Activated gamma-delta T cell treated with Interleukin-2 at 50 U/mL for 16 hours (primary cell): ENCODE data around the gene MAJIN.
"Not testable (repeated sequence)": the region's sequence is repeated elsewhere in the genome, so short reads cannot be mapped to it uniquely, and the experiment has no call there.

ENCODE experiments used
- DNase-seq: peaks from one replicate; pipeline ENCODE4 v3.0.0-alpha.2; 2020

Gene MAJIN

GRCh38 chr11:64989416-64989815 lies 17.5 kb upstream of the MAJIN start:
- no peak for DNase-seq

GRCh38 chr11:64987998-64988854 lies 16.3 kb upstream of the MAJIN start:
- no peak for DNase-seq

- DNase-seq, result not testable (repeated sequence)
Measured at GRCh38 chr11:64983339-64983738, 11.4 kb upstream of the MAJIN start.

GRCh38 chr11:64976651-64977050 lies 4.7 kb upstream of the MAJIN start:
- no peak for DNase-seq

- no peak for DNase-seq
Measured at GRCh38 chr11:64974124-64974523, 2.2 kb upstream of the MAJIN start.

GRCh38 chr11:64970731-64971151 lies 1.2 kb downstream of the MAJIN start:
- no peak for DNase-seq

- DNase-seq, result no peak
Measured at GRCh38 chr11:64969209-64969608, 2.7 kb downstream of the MAJIN start.

- no peak for DNase-seq
Measured at GRCh38 chr11:64967375-64967774, 4.5 kb downstream of the MAJIN start.

GRCh38 chr11:64963072-64963631 lies 8.8 kb downstream of the MAJIN start:
- no peak for DNase-seq

GRCh38 chr11:64960719-64961118 lies 11.2 kb downstream of the MAJIN start:
- no peak for DNase-seq

GRCh38 chr11:64959498-64959897 lies 12.4 kb downstream of the MAJIN start:
- no peak for DNase-seq

GRCh38 chr11:64954201-64954600 lies 17.7 kb downstream of the MAJIN start:
- DNase-seq, result no peak

GRCh38 chr11:64951529-64951928 lies 20.4 kb downstream of the MAJIN start:
- no peak for DNase-seq

GRCh38 chr11:64947208-64947814 lies 24.6 kb downstream of the MAJIN start:
- DNase-seq, result no peak

- DNase-seq, result no peak
Measured at GRCh38 chr11:64936539-64936938, 35.4 kb downstream of the MAJIN start.

GRCh38 chr11:64935359-64936081 lies 36.4 kb downstream of the MAJIN start, which contains the start of gene GPHA2:
Gene GPHA2 (minus strand): TSS chr11:64935893. CDS start chr11:64935460, 433 bp downstream.
- no peak for DNase-seq

GRCh38 chr11:64934682-64935358 lies 37.1 kb downstream of the MAJIN start:
- no peak for DNase-seq

GRCh38 chr11:64933935-64934681 lies 37.8 kb downstream of the MAJIN start:
- DNase-seq, result no peak

GRCh38 chr11:64933213-64933934 lies 38.5 kb downstream of the MAJIN start:
- no peak for DNase-seq

- no peak for DNase-seq
Measured at GRCh38 chr11:64932324-64932723, 39.6 kb downstream of the MAJIN start.

GRCh38 chr11:64931290-64931689 lies 40.6 kb downstream of the MAJIN start:
- no peak for DNase-seq
